GM18870 (cell line): ENCODE results near the gene HOXB13.

Experiments
- ATAC-seq: cut with Tn5 transposase; IDR thresholded peaks from one replicate; pipeline ENCODE4 v1.9.1; 2021; ENCODE audit warnings: moderate library complexity; ENCODE audit not compliant: unreplicated experiment

HOXB13 gene

DNA sequence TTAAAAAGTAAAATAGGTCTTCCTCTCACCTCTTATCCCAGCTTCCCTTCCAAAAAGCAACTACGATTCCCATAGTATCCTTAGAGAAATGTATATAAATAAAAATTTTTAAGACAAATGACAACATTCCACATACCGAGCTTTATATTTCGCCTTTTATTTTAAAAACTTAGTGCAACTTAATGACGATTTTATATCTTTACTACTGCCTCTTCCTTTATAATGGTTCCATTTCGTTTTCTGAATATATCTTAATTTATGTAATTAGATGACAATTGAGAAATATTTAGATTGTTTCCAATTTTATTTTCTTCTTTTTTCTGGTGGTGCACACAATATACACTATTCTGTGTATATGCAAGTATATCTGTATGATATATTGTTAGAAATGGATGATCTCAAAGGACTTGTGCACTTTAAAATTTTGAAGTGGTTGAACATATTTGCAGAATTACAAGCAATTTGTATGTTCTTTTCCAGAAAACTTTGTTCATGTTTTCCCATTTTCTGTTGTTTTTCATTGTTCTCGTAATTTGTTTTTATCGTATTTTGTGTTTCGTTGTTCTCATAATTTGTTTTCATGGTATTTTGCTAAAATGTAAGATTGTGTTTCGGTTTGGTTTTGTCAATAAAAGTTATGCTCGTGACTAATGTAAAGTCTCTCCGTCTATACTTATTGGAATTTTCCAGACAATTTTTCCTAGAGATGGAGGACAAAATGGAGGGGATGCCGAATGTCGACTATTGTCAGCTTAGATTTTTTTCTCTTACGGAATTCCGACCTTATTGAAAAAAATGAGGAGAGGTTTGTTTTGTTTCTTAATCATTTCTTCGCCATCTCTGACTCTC is 20.4 kb upstream of the HOXB13 start:
- no peak for ATAC-seq

DNA sequence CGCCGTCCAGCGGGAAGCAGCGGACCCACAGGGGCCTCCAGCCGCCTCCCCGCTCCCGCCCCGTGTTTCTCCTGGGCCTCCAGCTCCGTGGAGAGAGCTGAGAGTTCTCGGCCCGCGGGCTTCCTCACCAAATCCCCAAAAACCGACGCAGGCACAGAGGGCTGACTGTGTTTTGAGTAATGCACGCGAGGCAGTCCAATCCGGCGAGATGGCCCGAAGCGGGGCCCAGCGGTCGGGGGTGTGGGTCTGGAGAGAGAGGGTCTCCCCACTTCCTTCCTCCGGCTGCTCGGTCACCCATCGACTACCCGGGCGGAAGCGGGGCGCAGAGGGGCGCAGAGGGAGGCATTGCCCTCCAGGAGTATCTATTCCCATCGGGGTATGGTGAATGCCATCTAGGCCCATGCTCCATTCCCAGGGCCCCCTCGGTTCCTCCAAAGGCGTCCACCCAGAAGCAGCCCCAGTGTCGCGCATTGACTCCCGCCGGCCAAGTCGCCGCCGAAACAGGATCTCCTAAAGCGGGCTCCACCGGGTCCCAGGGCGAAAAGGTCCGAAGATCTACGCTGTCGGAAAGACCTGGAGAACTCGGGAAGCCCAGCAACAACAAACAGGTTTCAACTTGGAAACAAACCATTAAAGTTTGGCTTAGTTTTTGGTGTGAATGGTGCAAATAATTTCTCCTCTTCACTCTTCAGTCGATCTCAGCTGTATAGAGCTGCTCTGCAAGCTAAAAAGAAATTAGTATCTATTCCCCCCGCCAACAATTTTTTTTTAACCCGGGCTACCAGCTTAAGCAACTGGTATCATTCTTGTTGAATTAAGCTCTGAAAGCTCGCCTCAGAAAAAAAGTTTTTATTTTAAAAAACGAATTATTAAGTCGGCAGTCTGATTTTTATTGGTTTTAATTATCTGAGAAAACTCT is 19.2 kb upstream of the HOXB13 start:
- ATAC-seq = no peak

DNA sequence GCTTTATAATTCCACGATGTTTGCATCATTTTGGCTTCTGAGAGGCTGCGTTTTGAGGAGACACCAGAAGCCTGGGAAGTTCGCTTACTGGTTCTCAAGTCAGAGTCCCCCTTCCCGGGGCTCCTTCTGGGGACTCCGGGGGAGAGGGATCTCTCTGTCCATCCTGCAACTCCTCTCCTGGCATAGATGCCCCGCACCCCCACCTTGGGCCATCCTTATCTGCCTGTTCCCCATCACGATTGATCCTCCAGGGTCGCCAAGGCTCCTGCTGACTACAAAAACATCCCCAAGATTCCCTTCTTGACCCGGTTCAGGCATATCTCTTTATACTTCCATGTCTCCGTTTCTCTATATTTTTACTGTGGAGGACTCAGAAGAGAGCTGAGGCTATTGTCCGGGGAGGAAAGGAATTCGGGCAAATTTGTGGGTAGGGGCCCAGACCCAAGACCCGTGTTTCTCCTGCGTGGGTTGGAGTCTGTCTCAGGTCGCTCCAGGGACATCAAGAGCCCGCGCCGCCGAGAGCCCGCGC is 18.4 kb upstream of the HOXB13 start:
- no peak for ATAC-seq

GRCh38 chr17:48745381-48746275 is 17.1 kb upstream of the HOXB13 start:
- no peak for ATAC-seq

DNA sequence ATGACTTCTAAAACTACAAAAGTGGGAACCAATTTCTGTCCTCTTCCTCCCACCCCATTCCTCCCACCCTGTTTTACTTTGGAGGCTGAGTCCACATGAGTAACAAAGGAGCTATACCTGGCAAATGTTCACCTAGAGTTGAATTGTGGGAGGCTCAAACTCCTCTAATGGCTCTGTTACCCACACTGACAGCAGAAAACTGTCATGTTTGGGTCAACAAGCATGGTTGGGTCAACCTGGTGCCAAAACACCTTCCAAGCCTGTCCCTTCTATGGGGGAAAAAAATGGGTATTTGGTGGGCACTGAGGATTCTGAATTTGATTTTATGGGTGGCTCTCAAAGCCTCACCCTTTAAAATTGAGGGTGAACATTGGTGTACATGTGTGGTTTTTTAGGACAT is 12.0 kb upstream of the HOXB13 start:
- no peak for ATAC-seq

DNA sequence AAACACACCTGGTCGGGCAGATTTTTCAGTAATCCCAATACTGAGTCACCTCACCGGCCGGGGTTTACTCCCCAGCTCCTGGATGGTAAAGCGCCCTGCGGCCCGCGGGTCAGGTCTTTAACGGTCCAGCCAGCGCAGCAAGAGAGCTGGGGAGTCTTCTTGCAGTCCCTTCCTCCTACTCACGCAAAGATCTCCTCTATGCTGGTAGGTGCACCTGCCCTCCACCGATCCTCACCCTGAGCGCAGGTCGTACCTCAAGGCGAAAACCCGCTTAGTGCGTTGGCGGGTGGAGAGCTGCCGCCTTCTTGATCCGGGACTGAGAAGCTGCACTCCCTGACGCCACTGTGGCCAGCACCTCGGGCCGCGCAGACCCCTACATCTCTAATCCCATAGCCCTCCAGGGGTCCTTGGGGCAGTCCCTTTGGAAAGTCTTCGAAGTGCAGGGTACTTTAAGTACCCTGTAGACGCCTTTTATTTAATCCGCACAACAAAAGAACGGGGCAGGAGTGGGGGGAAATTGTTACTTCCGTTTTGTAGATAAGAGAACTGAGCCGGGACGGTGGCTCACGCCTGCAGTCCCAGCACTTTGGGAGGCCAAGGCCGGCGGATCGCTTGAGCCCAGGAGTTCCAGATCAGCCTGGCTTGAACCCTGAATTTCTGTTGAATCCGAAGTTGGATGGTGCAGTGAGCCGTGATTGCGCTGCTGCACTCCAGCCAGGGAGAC is 10.4 kb upstream of the HOXB13 start:
- no peak for ATAC-seq

DNA sequence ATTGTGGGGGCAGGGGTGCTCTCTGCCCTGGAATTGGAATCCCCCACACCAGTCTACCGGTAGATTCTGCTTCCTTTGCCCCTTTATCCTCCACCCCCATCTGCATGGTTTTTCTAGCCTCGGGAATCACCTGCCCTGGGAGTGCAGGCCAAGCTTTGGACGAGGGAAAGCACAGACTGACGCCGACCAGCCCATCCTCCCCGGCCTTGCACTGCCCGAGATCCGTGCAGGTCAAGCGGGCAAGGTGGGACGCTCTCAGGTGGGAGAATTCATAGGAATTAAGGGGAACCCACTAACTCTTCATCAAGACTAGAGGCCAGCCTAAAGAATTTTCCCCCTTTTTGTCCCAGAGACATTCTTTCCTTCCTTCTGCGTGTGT is 9.9 kb upstream of the HOXB13 start:
- ATAC-seq = no peak

GRCh38 chr17:48737330-48738043 is 8.9 kb upstream of the HOXB13 start:
- no peak for ATAC-seq

- ATAC-seq = no peak
Observed at GRCh38 chr17:48735062-48735351, 6.5 kb upstream of the HOXB13 start.

DNA sequence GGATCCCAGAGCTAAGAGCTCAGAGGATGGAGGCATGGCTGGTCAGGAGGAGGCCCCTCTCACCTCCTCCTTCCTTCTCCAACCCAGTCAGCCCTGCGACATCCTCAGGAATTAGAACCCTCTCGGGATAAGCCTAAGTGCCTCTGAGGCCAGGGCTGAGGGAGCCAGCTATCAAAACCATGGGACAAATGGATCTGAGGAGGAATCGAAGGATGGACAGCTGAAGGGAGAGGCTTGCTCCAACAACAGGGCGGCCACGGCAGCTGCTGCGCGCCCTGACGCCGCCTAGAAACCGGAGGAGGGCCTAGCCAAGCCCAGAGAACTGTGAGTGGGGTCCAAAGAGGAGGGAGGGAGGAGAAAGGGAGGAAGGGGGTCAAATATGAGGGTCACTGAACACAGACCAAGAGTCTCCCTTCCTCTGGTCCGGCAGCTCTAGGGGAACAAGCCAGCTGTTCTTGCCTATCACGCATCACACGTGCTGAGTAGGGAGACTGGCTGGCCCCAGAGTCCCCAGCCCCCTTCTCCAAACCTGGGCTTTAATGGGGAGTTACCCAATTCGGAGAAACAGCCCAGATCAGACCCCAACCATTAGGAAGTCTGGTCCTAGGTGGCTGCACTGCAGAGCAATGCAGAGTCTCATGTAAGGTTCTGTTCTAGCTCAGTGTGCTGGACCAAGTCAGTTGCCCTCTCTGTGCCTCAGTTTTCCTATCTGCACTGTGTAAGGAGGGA is 5.9 kb upstream of the HOXB13 start:
- ATAC-seq = no peak

DNA sequence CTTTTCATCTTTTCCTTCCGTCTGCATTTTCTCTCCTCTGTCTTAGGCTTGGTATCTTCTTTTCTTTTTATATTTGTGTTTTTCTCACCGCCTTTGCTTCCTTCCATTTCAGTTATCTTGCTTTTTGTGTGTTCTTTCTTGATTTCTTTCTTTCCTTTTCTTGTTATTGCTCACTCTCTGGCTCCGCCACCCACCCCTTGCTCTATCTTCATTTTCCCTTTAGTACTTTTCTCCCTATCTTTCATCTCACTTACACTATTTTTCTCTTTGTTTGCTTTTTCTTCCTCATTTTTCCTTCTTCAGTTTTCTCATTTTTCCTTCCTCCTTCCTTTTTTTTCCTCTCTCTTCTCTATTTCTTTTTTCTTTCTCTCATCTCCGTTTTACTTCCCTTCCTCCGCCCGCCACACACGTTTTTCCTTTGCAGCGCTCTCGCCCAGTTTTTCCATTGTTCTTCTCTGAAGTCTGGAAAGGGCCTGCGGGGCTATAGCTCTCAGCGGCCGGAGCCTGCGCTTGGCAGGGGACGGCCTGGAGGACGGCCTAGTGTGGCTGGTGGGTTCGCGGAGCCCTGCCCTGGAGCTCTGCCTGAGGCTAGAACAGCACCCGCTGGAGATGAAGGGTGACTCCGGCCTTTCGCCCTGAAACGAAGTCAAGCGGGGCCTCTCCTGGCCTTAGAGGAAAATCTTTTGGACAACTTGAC is 5.2 kb upstream of the HOXB13 start:
- no peak for ATAC-seq

DNA sequence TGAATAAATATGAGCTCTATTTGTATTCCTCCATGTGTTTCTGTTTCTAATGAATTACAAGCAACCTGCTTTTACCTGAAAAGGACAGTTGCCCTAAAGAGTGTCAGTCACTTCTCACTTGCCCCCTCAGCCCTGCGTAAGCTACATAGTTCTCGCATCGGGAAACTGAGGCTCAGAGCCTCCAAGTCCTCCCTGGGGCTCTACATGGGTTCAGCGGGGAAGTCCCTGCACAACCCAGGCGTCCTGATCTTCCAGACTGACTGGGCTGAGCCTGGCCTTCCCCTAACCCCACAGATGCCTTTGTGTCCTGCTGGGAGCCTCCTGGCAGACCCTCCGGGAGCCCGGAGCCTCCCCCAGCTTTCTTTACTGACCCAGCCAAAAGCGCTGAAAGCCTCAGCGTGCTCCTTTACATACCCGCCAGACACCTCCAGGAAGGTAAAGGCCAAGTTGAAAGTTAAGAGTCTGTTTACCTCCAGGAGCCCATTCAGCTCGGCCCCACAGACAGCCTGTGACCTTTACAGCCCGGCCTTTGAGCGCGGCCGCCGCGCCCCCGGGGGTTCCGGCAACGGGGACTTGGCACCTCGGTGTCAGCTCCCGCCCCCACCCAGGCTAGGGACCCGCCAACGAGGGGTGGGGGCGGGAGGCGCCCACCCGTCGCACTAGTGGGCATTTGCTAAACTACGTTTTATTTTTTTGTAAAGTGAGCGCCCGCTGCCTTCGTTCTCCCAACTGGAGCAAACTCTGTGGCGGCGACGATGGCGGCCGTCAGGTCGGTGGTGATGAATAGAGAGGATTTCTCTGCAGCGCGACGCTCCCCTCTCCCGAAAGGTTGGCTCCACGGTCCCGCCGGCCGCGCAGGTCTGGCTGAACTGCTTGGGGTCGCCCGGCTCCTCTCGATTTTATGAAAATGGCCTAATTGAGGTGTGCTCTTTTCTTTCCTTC is 4.4 kb upstream of the HOXB13 start:
- ATAC-seq = no peak

DNA sequence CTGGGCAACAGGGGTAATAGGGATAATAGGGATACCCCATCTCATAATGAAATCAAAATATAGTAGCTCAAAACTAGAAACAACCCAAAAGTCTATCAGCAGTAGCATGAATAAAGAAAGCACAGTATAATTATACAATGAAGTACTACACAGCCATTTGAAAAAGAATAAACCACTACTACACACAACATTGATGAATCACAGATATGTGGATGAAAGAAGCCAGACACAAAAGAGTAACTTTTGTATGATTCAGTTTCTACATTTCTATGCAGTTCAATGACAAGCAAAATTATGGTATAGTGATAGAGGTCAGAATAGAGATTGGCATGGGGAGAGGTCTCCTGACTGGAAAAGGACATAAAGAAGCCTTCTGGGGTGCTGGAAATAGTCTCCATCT is 2.8 kb upstream of the HOXB13 start:
- ATAC-seq = no peak

- ATAC-seq = no peak
Observed at GRCh38 chr17:48730240-48730550, 1.6 kb upstream of the HOXB13 start.

GRCh38 chr17:48729335-48730239 is 1.0 kb upstream of the HOXB13 start:
- no peak for ATAC-seq

DNA sequence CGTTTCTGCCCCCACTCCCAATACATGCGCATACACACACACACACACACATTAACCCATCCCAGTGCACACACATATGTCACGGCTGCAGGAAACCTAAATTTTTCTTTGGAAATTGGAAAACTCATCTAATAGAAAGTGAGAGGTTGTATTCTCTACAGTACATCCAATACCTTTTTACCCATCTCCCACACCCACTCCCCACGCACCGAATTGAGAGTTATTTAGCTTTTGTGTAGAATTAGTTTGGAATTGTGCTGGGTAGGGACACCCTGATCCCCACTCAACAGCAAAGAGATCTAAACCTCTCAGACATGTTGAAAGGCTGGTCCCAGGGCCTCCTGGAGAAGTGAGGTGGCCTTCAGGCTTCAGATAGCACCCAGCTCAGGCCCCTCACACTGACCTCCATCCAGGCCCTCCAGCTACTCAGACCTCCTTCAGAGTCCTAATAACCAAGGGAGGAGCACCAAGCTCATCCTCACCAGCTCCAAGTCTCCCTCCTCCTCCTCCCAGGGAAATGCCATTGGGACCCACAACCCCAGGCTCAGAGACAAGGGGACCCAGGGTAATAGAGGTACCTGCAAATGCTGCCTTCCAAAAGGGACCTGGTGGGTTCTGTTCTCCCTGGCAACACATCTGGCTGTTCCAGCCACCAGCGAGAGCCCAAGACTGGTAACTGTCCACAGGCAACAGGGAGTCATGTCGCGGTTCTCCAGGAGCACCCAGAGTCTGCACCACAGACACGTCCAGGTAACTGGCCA is 955 bp downstream of the HOXB13 start:
- ATAC-seq = no peak
